Bronchial epithelial cell (primary cell): ENCODE measurements around the gene EIF5A. TPM values are rescaled to one million over a fixed set of nuclear protein-coding genes. Genes with fewer than 3 reads are reported as not detected.
A peak's percentile ranks its signal among the peaks of the same experiment; 100 is the strongest.

Source experiments
- DNase-seq: peaks from one replicate; pipeline ENCODE4 v3.0.0-alpha.2; 2010; ENCODE audit warnings: low read depth
- FAIRE-seq: peaks from 2 replicates; lab custom pipeline; 2011; peaks lifted over from hg19 to GRCh38; lab: Jason Lieb, UNC
- H3K27me3 ChIP-seq: 2 replicates; pipeline ENCODE4 v1.5.1; 2011; ENCODE audit warnings: low read length; ENCODE audit not compliant: control insufficient read depth, insufficient read depth
- H3K36me3 ChIP-seq: 2 replicates; pipeline ENCODE4 v1.5.1; 2011; ENCODE audit warnings: low read length; ENCODE audit not compliant: control insufficient read depth, insufficient read depth
- H3K4me3 ChIP-seq: 2 replicates; pipeline ENCODE4 v1.5.1; 2011; ENCODE audit warnings: mild to moderate bottlenecking, low read depth, low read length, control low read depth
- CTCF ChIP-seq: IDR thresholded peaks from 2 replicates; pipeline ENCODE4 v1.5.1; 2011; ENCODE audit warnings: mild to moderate bottlenecking, moderate library complexity, low read length, control low read depth, inconsistent platforms; ENCODE audit not compliant: insufficient read depth, severe bottlenecking
- total RNA-seq: library from RNA; depleted of rRNA; stranded (reverse); fragments of >200 nt; gene quantifications from 2 replicates; pipeline ENCODE4 v1.2.1, GENCODE V29; 2014

Gene EIF5A
- total RNA-seq, 1 donor from 2014 or later: 653 TPM

GRCh38 chr17:7347630-7348477, 40.4 kb downstream of the EIF5A start:
- H3K36me3 ChIP-seq: no peaks in the 10 kb centered on the region
- FAIRE-seq: no peak
- no peak overlapping the region for H3K4me3 ChIP-seq
- peaks cover 1% of the 10 kb centered on the region for H3K27me3 ChIP-seq
- no peak for DNase-seq
- TF ChIP-seq CTCF: no peak

- no peaks in the 10 kb centered on the region for H3K36me3 ChIP-seq
- no peak overlapping the region for H3K4me3 ChIP-seq
- no peak for TF ChIP-seq CTCF
- DNase-seq (peak; percentile 46), FAIRE-seq (no peak)
- no peaks in the 10 kb centered on the region for H3K27me3 ChIP-seq
Measured at GRCh38 chr17:7348478-7349242, 41.2 kb downstream of the EIF5A start.

GRCh38 chr17:7351665-7352502, 44.5 kb downstream of the EIF5A start, which contains the start of gene KCTD11:
Gene KCTD11 (plus strand): TSS chr17:7352162.
- peak; percentile 91 for DNase-seq
- no peaks in the 10 kb centered on the region for H3K27me3 ChIP-seq
- FAIRE-seq: no peak
- no peaks in the 10 kb centered on the region for H3K36me3 ChIP-seq
- peak within 1 kb of the TSS; percentile 96 for H3K4me3 ChIP-seq
- peak; percentile 87 for TF ChIP-seq CTCF

GRCh38 chr17:7352503-7352889, 45.1 kb downstream of the EIF5A start:
- H3K36me3 ChIP-seq: no peaks in the 10 kb centered on the region

More at GRCh38 chr17:7352503-7352889, 45.1 kb downstream of the EIF5A start:
- TF ChIP-seq CTCF: no peak
- no peaks in the 10 kb centered on the region for H3K27me3 ChIP-seq
- H3K4me3 ChIP-seq: peak overlapping the region; percentile 96
- DNase-seq: no peak
- FAIRE-seq: no peak
